Measurements from ENCODE around the gene CAMKMT. TPM values are rescaled to one million over a fixed set of nuclear protein-coding genes. Genes with fewer than 3 reads are reported as not detected.

CAMKMT gene
- total RNA-seq, 2 experiments from 2014 or later: 11.9 to 13.9 TPM

DNA sequence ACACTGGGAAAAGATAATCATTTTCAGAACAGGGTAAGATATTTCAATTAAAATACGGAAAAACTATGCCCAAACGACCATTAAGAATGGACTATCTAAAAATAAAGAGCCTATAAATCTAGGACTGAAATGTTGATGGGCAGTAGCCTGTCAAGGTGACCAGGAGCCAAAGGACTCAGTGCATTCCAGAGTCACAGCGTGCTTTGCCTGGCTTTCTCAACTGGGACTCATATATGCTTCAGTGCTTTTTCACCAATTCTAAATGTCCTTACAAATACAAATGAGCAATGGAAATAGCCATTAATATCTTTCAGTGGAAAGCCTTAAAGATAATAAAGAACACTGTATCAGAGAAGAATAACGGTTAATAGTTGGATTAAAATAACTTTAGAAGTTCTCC lies 35.9 kb upstream of the CAMKMT start:
- POLR2A ChIA-PET: interaction anchor here (0.6 to 1.3 kb wide), 2 partner anchors 36 to 73 kb away, joined by 3 to 4 read pairs; partner anchors contain the start of gene CAMKMT

DNA sequence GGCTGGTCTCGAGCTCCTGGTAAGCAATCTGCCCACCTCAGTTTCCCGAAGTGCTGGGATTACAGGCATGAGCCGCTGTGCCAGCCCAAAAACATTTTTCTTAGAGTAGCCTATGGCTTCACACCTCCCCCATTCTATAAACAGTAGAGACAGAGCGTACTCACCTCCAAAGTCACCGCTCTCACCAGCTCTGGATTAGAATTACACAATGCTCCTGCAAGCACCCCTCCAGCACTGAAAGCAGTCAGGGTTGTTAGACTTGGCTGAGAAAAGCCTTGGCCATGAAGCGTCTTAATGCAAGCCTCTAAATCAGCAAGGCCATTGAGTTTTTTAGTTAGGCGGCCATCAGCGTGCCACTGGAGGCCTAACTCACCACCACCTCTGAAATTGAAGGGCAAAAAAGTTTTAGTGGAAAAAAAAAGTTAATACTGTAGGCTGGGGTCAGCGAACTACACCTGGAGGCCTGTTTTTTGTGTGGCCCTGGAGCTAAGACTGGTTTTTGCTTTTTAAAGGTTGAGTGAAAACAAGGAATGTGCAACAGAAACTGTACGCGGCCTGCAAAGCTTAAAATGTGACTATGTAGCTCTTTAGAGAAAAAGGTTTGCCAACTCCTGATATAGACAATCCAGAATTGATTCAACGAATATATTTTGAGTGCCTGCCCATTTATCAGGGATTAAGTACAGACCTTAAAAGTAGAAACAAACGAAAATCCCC lies 35.0 kb upstream of the CAMKMT start:
- Histone ChIP-seq H3K27me3 (ENCODE audit: control insufficient read depth in 1 of 2, insufficient read depth in 2 of 2, low read length in 2 of 2) (no peaks in the 10 kb centered on the region), H3K4me1 (ENCODE audit: insufficient read depth, low read length) (no peaks in the 10 kb centered on the region), H3K36me3 (ENCODE audit: insufficient read depth, low read length) (peaks cover 75% of the 10 kb centered on the region), H3K9me3 (ENCODE audit: control insufficient read depth in 1 of 2, insufficient read depth in 1 of 2, low read length in 2 of 2) (no peaks in the 10 kb centered on the region), H3K27ac (ENCODE audit: low read depth in 1 of 2, low read length in 2 of 2) (no peak overlapping the region), H3K4me3 (ENCODE audit: low read length) (no peak overlapping the region)
- ChIA-PET POLR2A (interaction anchor here (1.3 kb wide), 1 partner anchor 35 kb away, joined by 4 read pairs; the partner anchor contains the start of gene CAMKMT), CTCF (no interaction called here)
- Mint-ChIP-seq H3K9me3 (no peaks in the 10 kb centered on the region), H3K36me3 (ENCODE audit: low read depth) (peaks cover 96% of the 10 kb centered on the region), H3K4me1 (ENCODE audit: low read depth) (no peaks in the 10 kb centered on the region), H3K27ac (no peak overlapping the region), H3K27me3 (no peaks in the 10 kb centered on the region), H3K4me3 (no peak overlapping the region)
- TF ChIP-seq, protein P1, sequence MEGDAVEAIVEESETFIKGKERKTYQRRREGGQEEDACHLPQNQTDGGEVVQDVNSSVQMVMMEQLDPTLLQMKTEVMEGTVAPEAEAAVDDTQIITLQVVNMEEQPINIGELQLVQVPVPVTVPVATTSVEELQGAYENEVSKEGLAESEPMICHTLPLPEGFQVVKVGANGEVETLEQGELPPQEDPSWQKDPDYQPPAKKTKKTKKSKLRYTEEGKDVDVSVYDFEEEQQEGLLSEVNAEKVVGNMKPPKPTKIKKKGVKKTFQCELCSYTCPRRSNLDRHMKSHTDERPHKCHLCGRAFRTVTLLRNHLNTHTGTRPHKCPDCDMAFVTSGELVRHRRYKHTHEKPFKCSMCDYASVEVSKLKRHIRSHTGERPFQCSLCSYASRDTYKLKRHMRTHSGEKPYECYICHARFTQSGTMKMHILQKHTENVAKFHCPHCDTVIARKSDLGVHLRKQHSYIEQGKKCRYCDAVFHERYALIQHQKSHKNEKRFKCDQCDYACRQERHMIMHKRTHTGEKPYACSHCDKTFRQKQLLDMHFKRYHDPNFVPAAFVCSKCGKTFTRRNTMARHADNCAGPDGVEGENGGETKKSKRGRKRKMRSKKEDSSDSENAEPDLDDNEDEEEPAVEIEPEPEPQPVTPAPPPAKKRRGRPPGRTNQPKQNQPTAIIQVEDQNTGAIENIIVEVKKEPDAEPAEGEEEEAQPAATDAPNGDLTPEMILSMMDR (IDR thresholded peaks at IDR 0.05): no peak
- no peak for ATAC-seq (ENCODE audit: poor library complexity)
- intact Hi-C loops (cut with DNase I, micrococcal nuclease): no loop called here
- no peak for DNase-seq

More for the DNA sequence above, 35.9 kb upstream of the CAMKMT start:
- no peak for ATAC-seq (ENCODE audit: poor library complexity)
- TF ChIP-seq, protein P1 (IDR thresholded peaks at IDR 0.05): no peak
- no peak overlapping the region for H3K4me3 Mint-ChIP-seq
- Histone ChIP-seq H3K4me1 (ENCODE audit: insufficient read depth, low read length) (no peaks in the 10 kb centered on the region), H3K36me3 (ENCODE audit: insufficient read depth, low read length) (peaks cover 76% of the 10 kb centered on the region), H3K4me3 (ENCODE audit: low read length) (no peak overlapping the region), H3K27ac (ENCODE audit: low read depth in 1 of 2, low read length in 2 of 2) (no peak overlapping the region), H3K27me3 (ENCODE audit: control insufficient read depth in 1 of 2, insufficient read depth in 2 of 2, low read length in 2 of 2) (no peaks in the 10 kb centered on the region), H3K9me3 (ENCODE audit: control insufficient read depth in 1 of 2, insufficient read depth in 1 of 2, low read length in 2 of 2) (no peaks in the 10 kb centered on the region)
- DNase-seq: no peak
- no peaks in the 10 kb centered on the region for H3K27me3 Mint-ChIP-seq
- no peaks in the 10 kb centered on the region for H3K9me3 Mint-ChIP-seq
- H3K36me3 Mint-ChIP-seq (ENCODE audit: low read depth): peaks cover 96% of the 10 kb centered on the region
- intact Hi-C loops (cut with DNase I, micrococcal nuclease): no loop called here
- CTCF ChIA-PET: no interaction called here
- H3K4me1 Mint-ChIP-seq (ENCODE audit: low read depth): no peaks in the 10 kb centered on the region
- no peak overlapping the region for H3K27ac Mint-ChIP-seq

DNA sequence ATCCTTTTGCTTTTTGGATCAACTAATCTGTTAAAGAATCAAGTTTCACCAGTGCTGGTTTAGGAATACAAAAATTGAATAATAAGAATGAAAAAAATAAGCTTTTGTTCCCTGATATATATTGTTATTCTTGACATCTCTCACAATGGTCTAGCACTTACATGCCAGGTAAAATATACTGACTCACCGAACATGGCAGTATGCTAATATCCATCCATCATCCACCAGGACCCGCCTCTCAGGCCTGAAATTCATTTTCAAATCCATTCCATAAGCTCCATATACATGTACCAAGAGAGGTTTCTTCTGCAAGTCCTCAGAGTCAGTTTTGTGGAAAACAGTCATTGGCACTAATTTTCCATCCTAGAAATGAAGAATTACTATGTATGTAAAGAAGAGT lies 33.0 kb upstream of the CAMKMT start:
- H3K27me3 ChIP-seq (ENCODE audit: control insufficient read depth in 1 of 2, insufficient read depth in 2 of 2, low read length in 2 of 2): no peaks in the 10 kb centered on the region
- peaks cover 91% of the 10 kb centered on the region for H3K36me3 Mint-ChIP-seq (ENCODE audit: low read depth)
- H3K9me3 ChIP-seq (ENCODE audit: control insufficient read depth in 1 of 2, insufficient read depth in 1 of 2, low read length in 2 of 2): no peaks in the 10 kb centered on the region
- H3K4me1 ChIP-seq (ENCODE audit: insufficient read depth, low read length): no peaks in the 10 kb centered on the region
- intact Hi-C loops (cut with DNase I, micrococcal nuclease): no loop called here
- POLR2A ChIA-PET: no interaction called here
- no peaks in the 10 kb centered on the region for H3K4me1 Mint-ChIP-seq (ENCODE audit: low read depth)
- TF ChIP-seq, protein P1 (IDR thresholded peaks at IDR 0.05): no peak
- peaks cover 62% of the 10 kb centered on the region for H3K36me3 ChIP-seq (ENCODE audit: insufficient read depth, low read length)
- CTCF ChIA-PET: interaction anchor here (0.8 kb wide), 1 partner anchor 285 kb away, joined by 3 read pairs; no protein-coding TSS in a partner anchor
- no peaks in the 10 kb centered on the region for H3K9me3 Mint-ChIP-seq
- H3K27ac ChIP-seq (ENCODE audit: low read depth in 1 of 2, low read length in 2 of 2): no peak overlapping the region
- no peak overlapping the region for H3K27ac Mint-ChIP-seq
- DNase-seq (no peak), ATAC-seq (ENCODE audit: poor library complexity) (no peak)
- no peak overlapping the region for H3K4me3 ChIP-seq (ENCODE audit: low read length)
- no peak overlapping the region for H3K4me3 Mint-ChIP-seq
- H3K27me3 Mint-ChIP-seq: no peaks in the 10 kb centered on the region
